HG03175 (cell line): Measurements from ENCODE around the gene FBXO48.
"Not testable (repeated sequence)": the region's sequence is repeated elsewhere in the genome, so short reads cannot be mapped to it uniquely, and the experiment has no call there.

Experiments
- ATAC-seq: cut with Tn5 transposase; IDR thresholded peaks from one replicate; pipeline ENCODE4 v1.9.1; 2021; ENCODE audit warnings: mild to moderate bottlenecking, moderate library complexity; ENCODE audit not compliant: unreplicated experiment

The FBXO48 gene

DNA sequence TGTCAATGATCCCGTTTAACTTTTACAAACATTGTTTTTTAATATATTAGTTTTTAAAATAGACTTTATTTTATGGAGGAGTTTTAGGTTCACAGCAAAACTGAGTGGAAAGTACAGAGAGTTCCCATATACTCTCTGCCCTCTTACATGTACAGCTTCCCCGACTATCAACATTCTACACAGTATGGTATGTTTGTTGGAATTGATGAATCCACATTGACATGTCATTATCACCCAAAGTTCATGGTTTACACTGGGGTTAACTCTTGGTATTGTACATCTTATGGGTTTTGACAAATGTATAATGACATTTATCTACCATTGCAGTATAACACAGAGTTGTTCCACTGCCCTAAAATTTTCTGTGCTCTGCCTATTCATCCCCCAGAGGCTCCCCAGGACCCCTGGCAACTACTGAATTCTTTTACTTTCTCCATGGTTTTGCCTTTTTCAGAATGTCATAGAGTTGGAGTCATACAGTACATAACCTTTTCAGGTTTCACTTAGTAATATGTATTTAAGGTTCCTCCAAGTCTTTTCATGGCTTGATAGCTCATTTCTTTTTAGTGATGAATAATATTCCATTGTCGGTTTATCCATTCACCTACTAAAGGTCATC lies 5.8 kb upstream of the FBXO48 start:
- no peak for ATAC-seq

DNA sequence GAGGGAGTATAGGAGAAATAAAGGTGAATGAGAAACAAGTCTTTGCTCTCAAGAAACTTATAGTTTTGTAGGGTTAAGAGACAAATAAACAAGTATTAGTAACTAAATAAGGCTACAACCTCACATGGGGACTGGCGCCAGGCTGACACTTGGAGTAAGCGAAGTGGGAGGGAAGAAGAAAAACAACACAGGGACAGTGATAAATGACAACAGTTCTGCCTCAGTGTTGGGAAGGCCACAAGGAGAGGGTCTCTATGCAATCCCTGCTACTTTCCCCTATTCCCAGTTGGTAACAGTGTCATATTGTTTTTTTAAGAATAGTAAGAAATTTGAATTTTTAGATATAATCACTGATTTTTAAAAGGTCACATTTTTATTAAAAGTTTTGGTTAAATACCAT lies 4.3 kb upstream of the FBXO48 start:
- no peak for ATAC-seq

DNA sequence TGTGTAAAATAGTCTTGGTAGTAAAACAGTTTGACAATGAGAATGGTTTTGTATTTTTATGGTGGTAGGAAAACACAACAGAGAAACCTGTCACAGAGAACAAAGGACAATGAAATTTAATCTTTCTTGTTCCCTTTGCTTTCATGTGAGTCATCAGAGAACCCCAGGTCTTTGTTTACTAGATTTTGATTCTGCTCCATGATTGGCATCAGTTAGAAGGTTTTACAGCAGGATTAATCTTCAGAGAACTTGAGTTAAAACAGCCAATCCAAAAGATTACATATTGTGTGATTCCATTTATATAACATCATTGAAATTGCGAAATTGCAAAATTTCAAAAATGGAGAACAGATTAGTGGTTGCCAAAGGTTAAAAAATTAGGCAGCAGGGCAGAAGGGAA lies 2.8 kb upstream of the FBXO48 start:
- ATAC-seq: no peak

DNA sequence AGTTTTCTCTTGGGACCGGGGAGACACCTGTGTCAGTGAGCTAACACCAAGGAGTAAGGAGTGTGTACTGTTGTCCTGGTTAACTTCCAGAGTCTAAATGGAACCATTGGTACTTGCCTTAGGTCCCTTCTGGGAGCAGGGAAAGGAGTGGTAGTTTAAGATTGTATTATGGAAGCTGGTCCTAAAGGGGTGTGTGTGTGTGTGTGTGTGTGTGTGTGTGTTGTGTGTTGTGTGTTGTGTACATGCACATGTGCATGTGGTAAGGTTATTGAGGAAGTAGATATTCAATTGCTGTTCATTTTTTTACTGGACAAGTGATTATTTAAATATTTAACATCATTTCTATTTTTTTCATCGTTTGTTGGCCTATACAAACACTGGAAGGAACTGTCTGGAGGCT lies 1.7 kb upstream of the FBXO48 start:
- no peak for ATAC-seq

DNA sequence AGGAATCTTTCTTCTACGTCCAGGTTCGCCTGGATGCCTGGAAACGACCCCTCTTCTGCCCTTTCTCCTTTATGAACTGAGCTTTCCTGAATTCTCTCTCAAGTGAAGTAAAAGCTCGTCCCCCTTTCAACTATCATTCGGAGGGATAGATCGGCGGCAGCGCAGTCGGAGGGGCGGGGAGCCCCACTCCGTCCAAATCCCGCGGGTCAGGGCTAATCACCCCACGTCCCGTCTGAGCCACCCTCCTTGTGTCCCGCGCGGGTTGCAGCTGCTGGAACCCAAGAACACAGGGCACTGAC lies 367 bp downstream of the FBXO48 start:
- ATAC-seq: no peak

DNA sequence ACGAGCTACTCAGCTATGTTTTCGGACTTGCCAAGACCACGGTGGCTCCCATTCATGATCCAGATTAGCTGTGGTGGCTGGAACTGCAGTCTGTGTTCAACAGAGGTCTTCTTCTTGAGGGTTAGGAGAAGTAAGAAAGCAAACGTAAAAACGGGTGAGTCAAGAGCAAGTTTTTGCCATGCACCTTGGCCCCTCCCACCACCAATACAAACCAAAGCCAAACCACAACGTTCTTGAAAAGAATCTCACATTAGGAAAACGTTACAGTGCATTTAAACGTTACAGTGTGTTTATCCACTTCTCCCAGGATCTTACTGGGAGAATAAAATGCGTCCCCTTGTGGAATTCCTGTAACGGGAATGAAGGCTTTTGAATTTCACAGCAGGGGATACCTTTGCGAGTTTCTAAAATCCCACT lies 725 bp downstream of the FBXO48 start:
- ATAC-seq: no peak

DNA sequence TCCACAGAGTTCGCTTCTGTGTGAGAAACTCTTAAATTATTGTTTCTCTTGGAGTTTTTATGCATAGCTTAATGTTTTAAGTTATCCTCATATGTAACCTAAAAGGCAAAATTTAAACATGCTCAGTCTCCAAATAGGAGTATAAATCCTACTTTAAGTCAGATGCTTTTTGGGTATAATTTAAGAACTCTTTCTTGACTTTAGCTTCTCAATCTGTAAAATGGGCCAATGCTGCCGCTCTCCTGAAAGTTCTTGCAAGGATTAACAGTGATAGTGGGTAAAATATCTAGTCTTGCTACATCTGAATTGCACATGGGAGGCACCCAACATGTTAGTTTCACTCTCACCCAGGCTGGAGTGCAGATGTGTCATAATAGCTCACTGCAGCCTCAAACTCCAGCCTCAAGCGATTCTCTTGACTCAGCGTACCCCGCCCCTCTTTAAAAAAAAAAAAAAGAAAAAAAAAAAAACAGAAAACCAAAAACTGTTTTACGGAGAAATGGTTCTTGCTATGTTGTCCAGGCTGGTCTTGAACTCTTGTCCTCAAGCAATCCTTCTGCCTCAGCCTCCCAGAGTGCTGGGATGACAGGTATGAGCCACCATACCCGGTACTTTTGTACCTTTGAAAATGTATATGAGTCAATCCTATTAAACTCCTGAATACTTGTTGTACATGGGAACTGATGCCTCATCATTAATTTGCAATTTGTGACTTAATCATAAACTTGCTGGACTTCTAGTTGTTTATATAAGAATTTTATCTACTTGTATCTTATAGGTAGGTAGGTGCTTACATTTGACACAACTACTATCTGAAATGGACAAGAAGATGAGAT lies 1.8 kb downstream of the FBXO48 start:
- no peak for ATAC-seq

DNA sequence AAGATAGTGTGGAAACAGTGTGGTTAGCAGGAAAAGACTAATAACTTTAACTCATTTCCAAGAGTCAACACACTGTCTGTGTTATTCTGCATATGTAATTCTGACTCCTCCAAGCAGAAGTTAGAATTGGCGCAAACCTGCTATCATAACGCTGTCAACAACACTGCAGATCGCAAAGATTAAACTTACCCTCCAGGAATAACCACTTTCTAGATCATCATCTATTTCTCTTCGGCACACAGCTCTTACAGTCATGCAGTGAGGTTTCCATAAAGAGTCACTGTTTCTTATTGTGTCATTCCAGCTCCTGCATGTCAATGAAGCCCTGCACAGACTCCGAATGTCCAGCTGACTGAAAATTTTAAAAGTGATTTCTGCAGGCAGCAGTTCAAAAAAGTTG lies 2.4 kb downstream of the FBXO48 start:
- no peak for ATAC-seq

DNA sequence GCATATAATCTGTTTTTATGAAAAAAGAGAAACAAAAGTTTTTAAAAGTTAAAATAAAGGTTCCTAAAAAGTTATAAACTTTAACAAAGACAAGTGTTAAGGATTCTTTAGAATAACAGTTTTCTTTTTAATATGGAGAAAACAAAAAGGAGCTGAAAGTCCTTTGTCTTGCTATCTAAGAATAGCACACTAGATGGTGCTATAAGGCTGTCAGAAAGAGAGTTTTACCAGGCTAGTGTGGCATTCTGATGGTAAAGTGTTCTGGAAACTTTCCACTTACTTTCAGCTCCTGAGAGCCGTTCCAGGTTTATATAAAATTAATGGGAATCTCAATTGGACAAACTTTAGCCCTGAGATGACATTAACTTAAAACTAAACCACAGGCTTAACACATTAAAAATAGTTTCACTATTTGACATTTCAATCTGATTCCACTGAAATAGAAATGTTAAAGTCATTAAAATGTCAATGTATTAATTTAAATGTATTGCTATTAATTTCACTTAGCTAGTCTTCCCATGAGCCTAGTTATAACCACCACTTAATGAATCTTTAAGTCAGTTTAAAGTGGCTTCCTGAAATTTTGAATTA lies 3.7 kb downstream of the FBXO48 start:
- no peak for ATAC-seq

DNA sequence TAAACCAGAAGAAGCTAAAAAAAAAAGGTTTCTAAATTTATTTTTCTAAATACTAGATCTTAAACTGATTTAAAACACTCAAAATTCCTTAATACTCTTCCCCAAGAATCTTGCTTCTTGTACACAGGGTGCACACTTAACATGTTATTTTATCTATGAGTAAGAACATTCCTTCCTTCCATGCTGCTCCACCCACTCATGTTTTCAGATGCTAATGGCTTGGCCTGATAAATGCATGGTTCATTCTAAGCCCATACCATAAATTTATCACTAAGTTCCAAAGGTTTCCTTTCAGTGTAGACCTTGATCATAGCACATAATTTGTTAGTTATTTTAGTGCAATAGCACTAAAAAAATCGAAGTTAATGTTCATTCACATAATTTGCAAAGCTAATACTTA lies 8.1 kb downstream of the FBXO48 start:
- ATAC-seq: no peak

DNA sequence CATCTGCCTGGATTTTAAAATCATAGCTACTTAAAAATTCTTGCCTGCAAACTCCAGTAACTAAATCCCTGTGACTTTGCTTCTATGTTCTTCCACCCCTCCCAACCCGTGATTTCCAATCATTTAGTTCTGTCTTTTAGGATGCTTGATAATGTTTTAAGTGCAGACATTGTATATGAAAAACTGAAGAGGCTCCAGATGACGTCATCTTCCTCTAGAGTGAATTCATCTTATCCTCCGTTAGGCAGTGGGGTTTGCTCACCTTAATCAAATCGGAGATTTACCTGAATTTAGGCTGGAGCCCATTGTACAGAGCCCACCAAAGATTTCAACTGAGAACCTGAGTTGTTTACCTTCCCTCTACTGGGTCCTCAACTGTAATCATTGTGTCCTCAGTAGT lies 10.9 kb downstream of the FBXO48 start:
- ATAC-seq: no peak

DNA sequence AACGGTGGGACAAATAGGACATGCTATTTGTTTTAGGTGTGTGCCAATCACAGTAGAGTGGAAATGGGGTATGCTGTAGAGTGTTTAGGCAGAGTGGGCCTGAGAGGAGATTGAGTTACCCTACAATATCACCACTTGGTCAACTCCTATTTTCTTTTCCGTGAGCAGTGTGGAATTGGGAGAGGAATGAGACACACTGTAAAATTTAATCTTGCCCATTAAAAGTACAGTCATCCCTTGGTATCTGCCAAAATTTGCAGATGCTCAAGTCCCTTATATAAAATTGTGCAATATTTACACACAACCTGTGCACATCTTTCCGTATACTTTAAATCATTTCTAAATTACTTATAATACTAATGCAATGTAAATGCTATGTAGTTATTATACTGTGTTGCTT lies 12.4 kb downstream of the FBXO48 start:
- ATAC-seq: no peak

DNA sequence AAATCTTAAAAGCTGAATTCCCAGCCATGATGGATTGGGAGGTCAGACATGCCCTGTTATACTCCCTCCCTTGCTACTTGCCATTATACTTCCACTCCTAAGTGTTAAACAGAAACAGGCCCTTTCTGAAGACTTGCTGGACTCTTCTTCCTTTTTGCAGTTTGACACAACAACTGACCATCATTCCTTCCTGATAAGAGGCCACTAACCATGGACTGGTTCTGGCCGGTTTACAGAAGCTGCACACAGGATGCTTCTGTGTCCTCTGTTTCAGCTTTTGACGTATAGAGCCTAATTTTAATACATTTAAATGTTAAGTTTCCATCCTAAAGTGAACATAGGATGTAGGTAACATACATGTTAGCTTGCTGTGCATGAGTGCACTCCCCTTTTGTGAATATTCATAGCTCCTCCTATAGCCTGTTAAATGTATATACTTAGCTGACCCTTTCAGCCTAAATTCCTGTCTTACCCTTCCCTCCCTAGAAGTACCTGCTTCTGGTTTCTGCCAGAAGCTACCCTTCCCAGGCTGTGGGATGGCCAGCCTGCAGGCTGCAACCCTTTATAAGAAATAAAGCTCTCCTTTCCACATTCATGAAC lies 13.2 kb downstream of the FBXO48 start:
- ATAC-seq: no peak

DNA sequence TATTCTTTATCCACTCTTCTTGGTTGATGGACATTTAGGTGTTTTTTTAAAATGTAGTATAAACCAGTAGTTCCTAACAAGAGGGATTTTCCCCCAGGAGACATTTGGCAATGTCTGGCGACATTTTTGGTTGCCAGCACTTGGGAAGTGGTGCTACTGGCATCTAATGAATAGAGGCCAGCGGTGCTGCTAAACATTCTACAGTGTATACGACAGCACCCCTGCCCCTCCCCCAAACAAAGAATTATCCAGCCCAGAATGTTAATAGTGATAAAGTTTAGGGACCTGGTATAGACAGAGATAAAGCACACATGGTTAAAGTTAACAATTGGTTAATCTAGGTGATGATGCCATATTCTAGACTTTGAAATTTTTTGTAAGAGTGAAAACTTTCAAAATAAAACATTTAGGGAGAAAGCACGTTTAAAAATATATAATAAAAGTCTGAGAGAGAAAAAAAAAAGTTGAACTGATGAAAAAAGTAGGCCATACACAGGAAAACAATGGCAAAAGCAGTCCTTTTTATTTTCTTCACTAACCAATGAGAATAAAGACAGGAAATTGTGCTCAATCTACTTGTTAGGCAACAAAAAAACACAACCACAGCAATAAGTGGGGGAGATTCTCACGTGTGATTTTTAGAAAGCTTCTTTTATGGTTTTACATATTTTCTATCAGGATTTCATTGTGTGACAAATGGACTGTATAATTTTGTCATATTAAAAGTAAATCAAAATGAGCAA lies 14.8 kb downstream of the FBXO48 start:
- no peak for ATAC-seq

DNA sequence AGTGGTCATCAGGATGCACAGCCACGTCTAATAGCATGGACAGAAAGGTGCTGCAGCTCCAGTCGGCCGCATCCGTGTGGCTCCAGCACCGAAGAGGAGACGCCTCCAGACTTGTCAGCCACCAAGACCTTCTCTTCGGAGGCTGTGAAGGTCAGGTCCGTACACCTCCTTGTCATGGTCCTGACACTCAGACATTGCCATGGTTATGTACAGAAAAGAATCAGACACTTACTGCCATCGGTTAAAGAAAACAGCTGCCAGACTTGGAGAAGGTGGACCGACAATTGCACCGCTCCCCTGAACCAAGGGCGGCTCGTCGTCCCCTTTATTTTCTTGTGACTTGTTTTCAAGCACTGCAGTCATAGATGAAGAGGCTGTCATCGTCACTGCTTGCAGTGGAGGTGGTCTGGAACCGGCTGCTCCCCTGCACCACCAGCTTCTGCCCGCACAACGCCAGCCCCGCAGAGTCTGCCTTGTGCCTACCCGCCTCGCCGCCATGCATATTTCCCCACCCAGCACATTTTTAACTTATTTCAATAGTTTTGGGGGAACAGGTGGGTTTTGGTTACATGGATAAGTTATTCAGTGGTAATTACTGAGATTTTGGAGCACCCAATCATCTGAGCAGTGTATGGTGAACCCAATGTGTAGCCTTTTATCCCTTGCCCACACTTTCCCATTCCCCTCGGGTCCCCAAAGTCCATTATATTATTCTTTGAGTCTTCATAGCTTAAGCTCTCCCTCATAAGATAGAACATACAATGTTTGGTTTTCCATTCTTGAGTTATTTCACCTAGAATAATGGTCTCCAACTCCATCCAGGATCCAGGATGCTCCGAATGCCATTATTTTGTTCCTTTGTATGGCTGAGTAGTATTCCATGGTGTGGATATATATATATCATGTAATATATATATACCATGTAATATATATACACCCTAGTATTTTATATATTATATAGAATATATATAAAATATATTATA lies 18.1 kb downstream of the FBXO48 start:
- no peak for ATAC-seq

DNA sequence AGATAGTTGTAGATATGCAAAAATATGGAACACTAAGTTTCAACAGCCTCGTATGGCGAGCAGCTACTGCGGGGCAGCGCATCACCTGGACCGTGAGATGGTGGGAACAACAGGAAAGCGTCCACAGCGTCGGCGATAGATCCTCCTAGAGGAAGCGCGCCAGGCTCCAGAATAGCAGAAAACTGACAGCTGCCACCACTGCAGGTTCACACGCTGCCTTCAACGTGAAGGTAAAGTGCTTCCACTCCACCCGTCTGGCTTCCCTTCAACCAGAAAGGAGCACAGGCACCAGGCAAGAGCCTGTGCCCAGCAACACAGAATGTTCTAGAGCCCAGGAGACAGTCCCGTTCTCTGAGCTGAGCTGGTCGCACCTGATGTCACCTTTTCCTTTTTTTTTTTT lies 20.0 kb downstream of the FBXO48 start:
- ATAC-seq: no peak

DNA sequence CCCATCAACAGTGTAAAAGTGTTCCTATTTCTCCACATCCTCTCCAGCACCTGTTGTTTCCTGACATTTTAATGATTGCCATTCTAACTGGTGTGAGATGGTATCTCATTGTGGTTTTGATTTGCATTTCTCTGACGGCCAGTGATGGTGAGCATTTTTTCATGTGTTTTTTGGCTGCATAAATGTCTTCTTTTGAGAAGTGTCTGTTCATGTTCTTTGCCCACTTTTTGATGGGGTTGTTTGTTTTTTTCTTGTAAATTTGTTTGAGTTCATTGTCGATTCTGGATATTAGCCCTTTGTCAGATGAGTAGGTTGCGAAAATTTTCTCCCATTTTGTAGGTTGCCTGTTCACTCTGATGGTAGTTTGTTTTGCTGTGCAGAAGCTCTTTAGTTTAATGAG lies 20.7 kb downstream of the FBXO48 start:
- not testable (repeated sequence) for ATAC-seq

DNA sequence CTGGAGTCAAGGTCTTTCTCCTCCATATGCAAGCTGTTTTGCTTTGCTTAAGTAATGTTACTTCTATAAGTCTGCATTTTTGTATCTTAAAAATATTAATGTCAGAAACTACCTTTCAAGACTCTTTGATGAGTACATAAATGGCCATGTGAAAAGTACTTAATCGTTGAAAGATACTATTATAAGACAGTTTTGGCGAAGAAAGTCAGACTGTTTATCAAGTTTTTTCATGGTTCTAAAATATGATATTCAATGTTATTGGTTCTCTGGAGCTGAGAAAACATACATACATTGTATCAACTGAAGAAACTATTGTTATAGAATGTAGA lies 25.1 kb downstream of the FBXO48 start:
- no peak for ATAC-seq

DNA sequence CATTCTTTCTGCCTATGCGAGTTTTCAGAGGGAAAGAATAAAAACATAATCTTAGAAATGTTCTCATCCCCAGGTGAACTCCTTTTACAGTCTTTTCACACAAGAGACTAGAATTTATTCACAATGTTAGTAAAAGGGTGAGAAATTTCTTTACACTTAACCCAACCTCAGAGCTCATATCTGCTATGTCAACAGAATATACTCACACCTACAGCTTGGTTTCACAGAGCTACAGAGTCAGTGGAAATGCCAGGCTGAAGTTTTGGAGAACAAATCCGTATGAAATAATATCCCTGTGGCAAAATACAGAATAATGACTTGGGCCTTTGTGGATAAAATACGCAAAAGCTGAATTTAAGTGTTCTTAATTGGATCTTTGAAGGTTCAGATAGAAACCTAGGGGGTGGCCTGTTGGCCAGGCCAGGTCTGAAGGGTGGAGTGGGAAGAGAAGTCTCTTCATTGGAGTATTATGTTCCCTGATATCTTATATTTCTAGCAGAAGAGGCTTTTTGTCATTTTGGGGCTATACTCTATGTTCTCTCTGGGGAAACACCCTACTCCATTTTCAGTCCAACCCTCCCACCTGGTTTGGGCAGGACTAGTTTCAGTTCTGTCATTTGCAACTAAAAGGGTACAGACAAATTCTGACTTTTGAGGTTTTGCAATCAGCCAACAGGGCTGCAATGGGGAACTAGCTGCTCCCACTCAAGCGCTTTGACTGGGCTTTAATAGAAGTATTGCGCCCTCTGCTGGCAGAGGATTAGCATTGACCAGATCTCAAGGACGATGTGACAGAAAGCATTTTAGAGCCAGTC lies 25.7 kb downstream of the FBXO48 start:
- ATAC-seq: peak; percentile 99
